K562 (cell line): ENCODE results near the gene SYNPO. TPM values are rescaled to one million over a fixed set of nuclear protein-coding genes. Genes with fewer than 3 reads are reported as not detected.

Experiments
- ATAC-seq: fragments of 200-7000 bp; cut with Tn5 transposase; 3 replicates; pipeline ENCODE4 v1.9.1; 2020; ENCODE audit warnings: moderate library complexity
- BruUV-seq: library from RNA; stranded (reverse); fragments of 400-500 nt; replicated peaks from 2 replicates; lab custom pipeline; 2021; lab: Mats Ljungman, UMichigan
- CTCF ChIA-PET: fragments of 300-600 bp; formaldehyde crosslinking; extraction: SDS; loops from one replicate; lab custom pipeline; 2021; ENCODE audit warnings: low intra/inter-chr PET ratio; lab: Yijun Ruan, JAX
- POLR2A ChIA-PET: fragments of 300-600, 350-650 bp; sonication (Branson Sonifier 250); formaldehyde crosslinking; extraction: SDS; loops from one replicate; lab custom pipeline; 2021; ENCODE audit warnings: antibody characterized with exemption, inconsistent platforms; lab: Yijun Ruan, JAX
- DNase-seq, 4 experiments: peaks; one replicate each; pipeline versions ENCODE4 v3.0.0 to v3.0.0-alpha.2; 2011 to 2018; ENCODE audit warnings: low spot score in 3 of 4, mixed read lengths in 3 of 4; ENCODE audit errors: extremely low read depth in 1 of 4
- FAIRE-seq: peaks from 2 replicates; lab custom pipeline; 2011; peaks lifted over from hg19 to GRCh38; lab: Jason Lieb, UNC
- H2AFZ ChIP-seq: 2 replicates; pipeline ENCODE4 v1.6.0; 2011; ENCODE audit warnings: low read depth, low read length, control low read depth, inconsistent platforms
- H3K27ac ChIP-seq: fragments of 200-600 bp; 3 replicates; pipeline ENCODE4 v1.8.0; 2011; ENCODE audit warnings: low read depth, mild to moderate bottlenecking, control low read depth, inconsistent platforms, low read length, moderate library complexity, mixed read lengths; ENCODE audit errors: extremely low read depth
- H3K27me3 ChIP-seq, 2 experiments: fragments of 300-600 bp in 1 of 2; 2 replicates in 1 of 2; 3 replicates in 1 of 2; pipeline versions ENCODE4 v1.6.0 to v1.8.0; 2011; ENCODE audit warnings: inconsistent platforms in 2 of 2, low read length in 2 of 2, mild to moderate bottlenecking in 1 of 2, mixed read lengths in 1 of 2, moderate library complexity in 1 of 2; ENCODE audit not compliant: control insufficient read depth in 2 of 2, insufficient read depth in 2 of 2
- H3K36me3 ChIP-seq: fragments of 300-600 bp; 3 replicates; pipeline ENCODE4 v1.8.0; 2011; ENCODE audit warnings: mild to moderate bottlenecking, low read length, inconsistent platforms; ENCODE audit not compliant: control insufficient read depth, insufficient read depth
- H3K4me1 ChIP-seq, 2 experiments: fragments of 200-600 bp in 1 of 2; replicated peaks in 1 of 2; 2 replicates in 1 of 2; 3 replicates in 1 of 2; pipeline versions ENCODE4 v1.5.1 to v1.8.0; 2011; ENCODE audit warnings: inconsistent platforms in 2 of 2, low read length in 2 of 2, mild to moderate bottlenecking in 1 of 2, mixed read lengths in 1 of 2, moderate library complexity in 1 of 2; ENCODE audit not compliant: control insufficient read depth in 2 of 2, insufficient read depth in 2 of 2
- H3K4me2 ChIP-seq: 2 replicates; pipeline ENCODE4 v1.6.1; 2011; ENCODE audit warnings: low read length, control low read depth, inconsistent platforms, mixed read lengths; ENCODE audit not compliant: insufficient read depth
- H3K4me3 ChIP-seq: fragments of 200-600 bp; sonication (generic), shearing (Covaris generic); 2 replicates; pipeline ENCODE4 v1.5.1; 2016; ENCODE audit warnings: control low read depth, inconsistent platforms
- H3K79me2 ChIP-seq: fragments of 200-600 bp; 3 replicates; pipeline ENCODE4 v1.8.0; 2011; ENCODE audit warnings: low read length, inconsistent platforms; ENCODE audit not compliant: control insufficient read depth, insufficient read depth
- H3K9ac ChIP-seq, 2 experiments: 2 replicates each; pipeline versions ENCODE4 v1.6.0 to v1.6.1; 2011; ENCODE audit warnings: low read depth in 2 of 2, low read length in 2 of 2, control low read depth in 1 of 2, inconsistent platforms in 1 of 2, mild to moderate bottlenecking in 1 of 2, mixed read lengths in 1 of 2; ENCODE audit not compliant: insufficient read depth in 1 of 2
- H3K9me1 ChIP-seq: one replicate; pipeline ENCODE4 v1.6.0; 2011; ENCODE audit warnings: inconsistent platforms, mild to moderate bottlenecking, low read length, moderate library complexity; ENCODE audit not compliant: control insufficient read depth, insufficient read depth
- H3K9me3 ChIP-seq: replicated peaks from 2 replicates; pipeline ENCODE4 v1.5.1; 2011; ENCODE audit warnings: low read depth, low read length, inconsistent platforms; ENCODE audit not compliant: control insufficient read depth, insufficient read depth
- H4K20me1 ChIP-seq: replicated peaks from 2 replicates; pipeline ENCODE4 v1.6.1; 2011; ENCODE audit warnings: low read length, inconsistent platforms, mixed read lengths; ENCODE audit not compliant: control insufficient read depth, insufficient read depth
- EGR1 ChIP-seq: fragments of 450-650 bp; conservative IDR thresholded peaks from 2 replicates; pipeline ENCODE4 v1.6.1; 2017; ENCODE audit warnings: mild to moderate bottlenecking
- FOXK2 ChIP-seq, 2 experiments: fragments of 450-650 bp; IDR thresholded peaks in 1 of 2; conservative IDR thresholded peaks in 1 of 2; 2 replicates each; pipeline ENCODE4 v1.6.1; 2016; ENCODE audit warnings: low read depth in 2 of 2, mild to moderate bottlenecking in 1 of 2
- HNRNPUL1 ChIP-seq: fragments of 200-400 bp; formaldehyde crosslinking; IDR thresholded peaks from 2 replicates; pipeline ENCODE4 v1.6.1; 2017; ENCODE audit warnings: low read length
- MCM7 ChIP-seq, 2 experiments: fragments of 450-650 bp; IDR thresholded peaks; 2 replicates each; pipeline ENCODE4 v1.6.1; 2016 to 2018
- SLC30A9 ChIP-seq: fragments of 250-450 bp; sonication (Bioruptor Pico); IDR thresholded peaks from 2 replicates; pipeline ENCODE4 v1.8.0; 2022; ENCODE audit warnings: mild to moderate bottlenecking, moderate library complexity
- STAT5B ChIP-seq: fragments of 250-450 bp; sonication (Bioruptor Pico); IDR thresholded peaks from 2 replicates; pipeline ENCODE4 v1.8.0; 2021; ENCODE audit warnings: mild to moderate bottlenecking, inconsistent platforms
- SUPT5H ChIP-seq: fragments of 450-650 bp; IDR thresholded peaks from 2 replicates; pipeline ENCODE4 v1.6.1; 2016
- ZNF224 ChIP-seq: sonication (generic); formaldehyde crosslinking; IDR thresholded peaks from 2 replicates; pipeline ENCODE4 v1.8.0; 2022; ENCODE audit warnings: mild to moderate bottlenecking, missing genetic modification reagents
- WGBS: fragments of 100-300 bp; shearing (Covaris generic); methylation state at CpG from one replicate; pipeline ENCODE4 v1.1.6; 2016; ENCODE audit warnings: low coverage, mixed read lengths; ENCODE audit not compliant: insufficient coverage; ENCODE audit errors: missing lambda C conversion rate; 5-methylcytosine and 5-hydroxymethylcytosine counted together
- in situ Hi-C: fragments of 300-500 bp; cut with MboI; formaldehyde crosslinking; loops from 4 replicates; pipeline ENCODE4 v1.15.0; 2018; ENCODE audit warnings: inconsistent platforms, mixed read lengths
- intact Hi-C: fragments of 100-400 bp; cut with micrococcal nuclease; formaldehyde crosslinking; loops from 2 replicates; pipeline ENCODE4 v1.14.2; 2022
- polyA plus RNA-seq, 8 experiments: library from polyadenylated mRNA; depleted of rRNA in 4 of 8; stranded (reverse) in 5 of 8; unstranded in 3 of 8; fragments of >200 nt; fragmentation: Nextera tagmentation in 2 of 8; fragmentation: Illumina TruSeq in 1 of 8; extraction: Ambion mirVana in 2 of 8; extraction: Trizol in 1 of 8; gene quantifications; 2 replicates each; pipeline versions ENCODE4 v1.2.1 to v1.2.3, GENCODE V29; 2011 to 2014; ENCODE audit warnings: inconsistent platforms in 1 of 8, missing spikeins in 1 of 8
- total RNA-seq, 7 experiments: library from RNA; depleted of rRNA in 6 of 7; stranded (reverse); fragments of >200 nt in 6 of 7; fragmentation: Illumina TruSeq in 2 of 7; extraction: Trizol in 2 of 7; gene quantifications; 2 replicates each; pipeline versions ENCODE4 v1.2.1 to v1.2.3, GENCODE V29; 2011 to 2021; ENCODE audit warnings: low replicate concordance in 1 of 7

SYNPO gene
- total and polyA plus RNA-seq, 9 of the 15 experiments (the other 6 are each of a cell fraction or from before 2014, with no cell fraction given): 0.01 to 0.31 (median 0.03) TPM; not detected in 4

DNA sequence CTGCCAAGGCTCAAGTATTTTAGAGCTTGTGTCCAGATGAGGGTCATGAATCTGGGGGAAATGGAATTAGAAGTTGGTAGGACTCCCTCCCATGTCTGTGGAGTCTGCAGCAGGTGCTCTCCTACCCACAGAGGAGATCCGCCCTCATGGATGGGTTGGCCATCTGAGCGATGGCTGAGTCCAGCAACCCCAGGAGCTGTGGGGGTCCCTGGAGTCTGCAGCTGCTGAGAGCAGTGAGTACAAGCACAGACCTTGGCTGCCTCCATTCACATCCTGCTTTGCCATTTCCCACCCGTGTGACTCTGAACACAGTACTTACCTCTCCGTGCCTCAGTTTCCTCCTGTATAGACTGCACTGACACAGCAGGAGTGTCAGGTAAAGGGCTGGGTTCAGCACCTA is 25.8 kb upstream of the SYNPO start (continued):
- TF ChIP-seq STAT5B (CRISPR knock-in tag) (no peak), SLC30A9 (CRISPR knock-in tag) (no peak), MCM7 (IDR thresholded peaks at IDR 0.05) (no peak), FOXK2 (conservative IDR thresholded peaks at IDR 0.05 in 1 of 2, IDR thresholded peaks at IDR 0.05 in 1 of 2; ENCODE audit: low read depth in 2 of 2) (no peak), SUPT5H (no peak)

DNA sequence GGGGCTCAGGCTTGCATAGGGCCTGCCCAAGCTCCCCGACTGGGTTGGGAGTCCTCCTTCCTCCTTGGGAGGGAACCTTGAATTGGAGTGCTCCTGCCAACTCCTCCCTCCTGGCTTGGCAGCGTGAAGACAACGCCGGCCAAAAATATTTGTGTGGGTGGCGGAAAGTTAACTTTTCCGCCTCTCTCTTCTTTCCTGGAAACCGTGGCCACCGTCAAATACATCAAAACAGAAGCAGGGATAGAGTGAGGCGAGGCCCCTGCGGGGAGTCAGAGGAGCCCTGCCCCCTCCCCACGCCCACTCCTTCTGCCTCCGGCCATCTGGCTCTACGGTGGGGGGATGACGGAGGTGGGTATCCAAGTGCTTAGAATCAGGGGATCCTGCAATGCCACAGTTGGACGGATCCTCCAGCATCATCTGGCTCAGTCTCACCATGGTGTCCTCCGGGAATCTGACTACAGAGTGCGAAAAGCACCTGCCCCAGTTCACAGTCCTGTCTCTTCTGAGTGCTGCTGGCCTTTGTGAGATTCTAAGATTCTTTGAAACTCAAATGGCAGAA is 25.2 kb upstream of the SYNPO start:
- no TSS peak for BruUV-seq
- no peak for DNase-seq

More for the DNA sequence above, 25.2 kb upstream of the SYNPO start:
- ChIA-PET CTCF (no interaction called here), POLR2A (interaction anchor here (1.3 kb wide), 1 partner anchor 29 kb away, joined by 4 read pairs; no protein-coding TSS in a partner anchor)
- Histone ChIP-seq H3K9me1 (peaks cover 3% of the 10 kb centered on the region), H3K4me3 (no peak overlapping the region), H3K79me2 (no peaks in the 10 kb centered on the region), H3K4me2 (no peak overlapping the region), H3K36me3 (no peaks in the 10 kb centered on the region), H3K4me1 (peaks cover 0 to 11% of the 10 kb centered on the region in 2 experiments; a peak in 2 of 5 replicates), H3K9me3 (no peaks in the 10 kb centered on the region), H4K20me1 (peaks cover 21% of the 10 kb centered on the region), H3K27me3 (peaks cover 29 to 64% of the 10 kb centered on the region in 2 experiments; a peak in 4 of 5 replicates), H3K27ac (no peak overlapping the region), H3K9ac (no peak overlapping the region), H2AFZ (no peak overlapping the region)
- intact Hi-C loops: no loop called here
- no peak for FAIRE-seq
- no peak for ATAC-seq
- WGBS: 2% methylated on average over 15 of the region's 17 CpGs
- TF ChIP-seq ZNF224 (CRISPR knock-in tag) (no peak), HNRNPUL1 (no peak), EGR1 (0 out of 2 replicates have a peak, but pooled peaks have one; percentile 31)
- in situ Hi-C loops: no loop called here
